Pancreas (tissue), 10 donors: Measurements from ENCODE around the gene PALM2AKAP2. TPM values are rescaled to one million over a fixed set of nuclear protein-coding genes. Genes with fewer than 3 reads are reported as not detected.

Experiments used
- ATAC-seq, 4 donors: fragments of 200-7000 bp; cut with Tn5 transposase; one replicate each; pipeline versions ENCODE4 v1.8.0 to v1.9.1; 2020; ENCODE audit warnings: mild to moderate bottlenecking in 4 of 4, moderate library complexity in 4 of 4
- DNase-seq, 6 donors: peaks; one replicate each; pipeline ENCODE4 v3.0.0-alpha.2; 2020
- FAIRE-seq: peaks from 2 replicates; lab custom pipeline; 2012; peaks lifted over from hg19 to GRCh38; lab: Jason Lieb, UNC
- H3K27ac ChIP-seq, 4 donors: fragments of 200-600 bp; sonication (generic); 1 replicate in 3 of 4; 2 replicates in 1 of 4; pipeline versions ENCODE4 v1.5.0 to v1.8.0; 2020
- H3K27me3 ChIP-seq, 4 donors: fragments of 200-600 bp; one replicate each; pipeline ENCODE4 v1.8.0; 2021
- H3K36me3 ChIP-seq, 3 donors: fragments of 200-600 bp; sonication (generic) in 1 of 3; one replicate each; pipeline versions ENCODE4 v1.5.0 to v1.8.0; 2020 to 2021
- H3K4me1 ChIP-seq, 3 donors: fragments of 200-600 bp; one replicate each; pipeline ENCODE4 v1.8.0; 2021
- H3K4me3 ChIP-seq, 4 donors: fragments of 200-600 bp; sonication (generic) in 2 of 4; one replicate each; pipeline versions ENCODE4 v1.5.0 to v1.8.0; 2020 to 2021
- H3K9me3 ChIP-seq, 4 donors: fragments of 200-600 bp; one replicate each; pipeline ENCODE4 v1.8.0; 2021
- WGBS, 2 donors: extraction: QIAGEN DNeasy Blood & Tissue Kit; methylation state at CpG; one replicate each; pipeline ENCODE4 v1.1.7; 2013; 5-methylcytosine and 5-hydroxymethylcytosine counted together
- intact Hi-C, 3 donors: fragments of 100-400 bp; cut with DNase I; formaldehyde crosslinking; loops; one replicate each; pipeline versions ENCODE4 v1.11.1 to v1.14.2; 2022
- polyA plus RNA-seq, 2 donors: library from polyadenylated mRNA; stranded (reverse); fragments of 200-250 nt; gene quantifications; one replicate each; pipeline ENCODE4 v1.2.3, GENCODE V29; 2013
- total RNA-seq, 6 donors: library from RNA; stranded (reverse); fragmentation: NEBNext Ultra II Directional in 4 of 6; extraction: Animal tissue kit (Norgen Biotek cat#: 25700) in 4 of 6; gene quantifications; one replicate each; pipeline versions ENCODE4 v1.2.1 to v1.2.4, GENCODE V29; 2021 to 2023
- TF ChIP-seq, protein P1 (sequence below), 4 donors: fragments of 200-600 bp; sonication (generic) in 3 of 4; IDR thresholded peaks; one replicate each; pipeline versions ENCODE4 v1.5.0 to v1.8.0; 2021; ENCODE audit warnings: antibody characterized with exemption in 4 of 4
- donor health status: healthy with polysubstance abuse.
- donor health status: DM: no; HTN: no; CAD: no; lungs with moderate emphysema.
- donor health status: DM: no; HTN: no; CAD: no.
- donor health status: control.
- donor health status: control.
- donor health status: Bipolar disorder and iron deficiency.
- donor health status: DM: yes; HTN: yes; CAD: no.
- donor health status: DM: no; HTN: no; CAD: no.
- donor health status: DM: no; HTN: no; CAD: no.
- donor health status: DM: yes; HTN: yes; CAD: no.

Gene PALM2AKAP2
- total RNA-seq, result 1 to 10 TPM in 3 of 6 donors, under 1 TPM in 2, not detected in 1; 0.83 to 5.5 (median 2.3) TPM
- polyA plus RNA-seq, result under 1 TPM; 0.35 to 0.46 TPM

DNA sequence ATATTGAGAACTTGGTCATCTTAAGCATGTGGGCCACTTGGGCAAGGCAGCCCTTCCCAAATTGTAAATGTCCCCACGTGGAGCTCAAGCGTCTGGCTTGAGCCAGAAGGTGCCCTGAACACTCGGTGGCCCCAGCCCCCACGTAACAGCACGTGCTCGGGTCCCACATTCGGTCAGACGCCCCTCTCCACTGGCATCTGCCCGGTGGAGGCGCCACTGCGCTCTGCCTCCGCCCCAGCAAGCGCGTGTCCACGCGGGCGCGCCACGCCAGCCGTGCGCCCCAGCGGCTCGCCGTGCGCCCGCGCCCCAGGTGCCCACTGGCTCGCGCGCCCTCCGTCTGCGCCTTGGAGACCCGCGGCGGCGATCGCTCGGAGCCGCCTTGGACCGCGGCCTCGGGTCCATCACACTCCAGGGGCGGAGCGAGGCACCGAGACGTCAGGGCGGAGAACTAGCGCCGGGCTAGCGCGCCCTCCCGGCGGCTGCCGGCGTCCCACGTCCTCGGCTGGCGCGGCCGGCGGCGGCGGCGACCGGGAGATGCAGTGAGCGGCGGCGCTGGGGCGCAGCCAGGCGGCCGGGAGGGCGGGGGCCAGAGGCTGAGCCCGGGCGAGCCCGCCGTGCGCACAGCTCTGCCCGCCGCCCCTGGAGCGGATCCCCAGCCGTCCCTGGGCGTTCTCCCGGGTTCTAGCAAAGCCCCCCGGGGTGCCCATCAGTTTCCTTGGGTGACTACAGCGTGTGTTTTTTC, at the start of gene PALM2AKAP2:
PALM2AKAP2 (plus strand) TSS at position 488 of the 742 bp plus-strand sequence. CDS start 291 bp downstream, outside the sequence.
- Histone ChIP-seq H3K27me3 (peaks cover 0 to 3% (median 0%) of the 10 kb centered on the region in 4 donors), H3K4me3 (peak within 1 kb of the TSS; percentile 11 to 41 (median 26)), H3K4me1 (no peaks in the 10 kb centered on the region), H3K27ac (no peak within 1 kb of the TSS), H3K9me3 (no peaks in the 10 kb centered on the region), H3K36me3 (no peaks in the 10 kb centered on the region)
- ATAC-seq (peak; percentile 40 to 93 (median 88)), DNase-seq (peak; percentile 7 to 77 (median 38)), FAIRE-seq (no peak)
- intact Hi-C loops, result no loop called here
- TF ChIP-seq, protein P1, sequence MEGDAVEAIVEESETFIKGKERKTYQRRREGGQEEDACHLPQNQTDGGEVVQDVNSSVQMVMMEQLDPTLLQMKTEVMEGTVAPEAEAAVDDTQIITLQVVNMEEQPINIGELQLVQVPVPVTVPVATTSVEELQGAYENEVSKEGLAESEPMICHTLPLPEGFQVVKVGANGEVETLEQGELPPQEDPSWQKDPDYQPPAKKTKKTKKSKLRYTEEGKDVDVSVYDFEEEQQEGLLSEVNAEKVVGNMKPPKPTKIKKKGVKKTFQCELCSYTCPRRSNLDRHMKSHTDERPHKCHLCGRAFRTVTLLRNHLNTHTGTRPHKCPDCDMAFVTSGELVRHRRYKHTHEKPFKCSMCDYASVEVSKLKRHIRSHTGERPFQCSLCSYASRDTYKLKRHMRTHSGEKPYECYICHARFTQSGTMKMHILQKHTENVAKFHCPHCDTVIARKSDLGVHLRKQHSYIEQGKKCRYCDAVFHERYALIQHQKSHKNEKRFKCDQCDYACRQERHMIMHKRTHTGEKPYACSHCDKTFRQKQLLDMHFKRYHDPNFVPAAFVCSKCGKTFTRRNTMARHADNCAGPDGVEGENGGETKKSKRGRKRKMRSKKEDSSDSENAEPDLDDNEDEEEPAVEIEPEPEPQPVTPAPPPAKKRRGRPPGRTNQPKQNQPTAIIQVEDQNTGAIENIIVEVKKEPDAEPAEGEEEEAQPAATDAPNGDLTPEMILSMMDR (IDR thresholded peaks at IDR 0.05), result no peak
- 1% methylated on average over 54 to 85 of the region's 85 CpGs for WGBS, 2 donors

DNA sequence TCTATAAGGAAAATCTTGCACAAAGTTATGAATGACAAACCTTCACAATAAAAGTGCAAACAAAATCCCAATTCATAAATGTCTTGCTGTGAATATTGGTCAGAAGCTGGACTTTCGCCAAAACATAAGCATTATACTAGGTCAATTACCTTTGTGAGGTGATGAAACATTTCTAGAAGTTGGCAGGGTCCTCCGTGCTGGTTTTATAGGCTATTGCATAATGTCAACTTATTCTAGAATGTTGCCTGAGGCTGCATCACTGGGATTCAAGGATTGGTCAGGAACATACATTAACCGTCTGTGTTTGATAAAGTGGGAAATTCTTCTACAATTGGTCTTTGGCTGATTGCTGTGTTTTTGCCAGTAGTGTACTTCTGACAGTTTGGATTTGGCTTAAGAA, 49.8 kb upstream of the PALM2AKAP2 start:
- no peak for ATAC-seq
- no peaks in the 10 kb centered on the region for H3K36me3 ChIP-seq
- TF ChIP-seq, protein P1 (IDR thresholded peaks at IDR 0.05), result no peak
- intact Hi-C loops, result no loop called here
- H3K9me3 ChIP-seq, result no peaks in the 10 kb centered on the region
- H3K27ac ChIP-seq, result no peak overlapping the region
- no peak for FAIRE-seq
- no peaks in the 10 kb centered on the region for H3K4me1 ChIP-seq
- WGBS, 2 donors, result 47% methylated on average over 3 of the region's 3 CpGs
- no peak for DNase-seq
- no peaks in the 10 kb centered on the region for H3K27me3 ChIP-seq
- no peak overlapping the region for H3K4me3 ChIP-seq

DNA sequence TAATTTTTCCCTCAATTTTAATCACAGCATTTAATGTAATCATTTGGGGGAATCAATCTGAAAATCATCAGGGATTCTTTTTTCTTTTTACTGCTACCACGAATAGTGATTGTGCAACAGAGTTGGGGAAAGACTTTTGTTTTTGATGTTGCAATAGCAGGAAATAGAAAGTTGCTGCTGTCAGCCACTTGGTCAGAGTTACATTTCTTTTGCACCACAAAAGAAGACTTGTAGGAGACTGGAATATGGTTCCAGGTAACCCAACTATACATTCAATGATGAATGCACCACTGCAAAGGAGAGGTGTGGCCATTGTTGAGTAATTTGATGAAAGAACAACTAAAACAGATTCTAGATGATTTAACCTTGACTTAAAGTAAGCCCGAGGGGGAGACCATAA, 46.3 kb upstream of the PALM2AKAP2 start:
- 37 to 53% methylated on average over 2 of the region's 2 CpGs for WGBS, 2 donors
- FAIRE-seq, result no peak

DNA sequence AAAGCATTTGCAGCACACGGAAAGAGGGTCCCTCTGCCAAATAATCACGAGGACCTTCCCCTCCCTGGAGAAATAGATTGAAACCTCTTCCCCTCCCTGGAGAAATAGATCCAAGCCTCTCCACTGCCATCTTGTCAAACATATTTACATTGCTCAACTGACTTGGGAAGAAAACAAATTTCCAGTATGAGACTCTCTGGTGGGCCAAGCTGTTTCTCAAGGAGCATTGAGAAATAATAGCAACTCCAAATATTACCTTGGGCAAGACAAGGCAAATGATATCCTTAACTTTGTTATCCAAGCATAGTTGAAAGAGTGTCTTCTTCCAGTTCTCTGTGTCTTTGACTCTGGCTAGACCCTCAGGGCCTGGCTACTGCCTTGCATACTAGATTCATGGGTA, 45.2 kb upstream of the PALM2AKAP2 start:
- no peak for ATAC-seq
- Histone ChIP-seq H3K4me3 (no peak overlapping the region), H3K36me3 (no peaks in the 10 kb centered on the region), H3K9me3 (no peaks in the 10 kb centered on the region), H3K27ac (no peak overlapping the region), H3K27me3 (no peaks in the 10 kb centered on the region), H3K4me1 (no peaks in the 10 kb centered on the region)
- intact Hi-C loops, result no loop called here
- no peak for DNase-seq
- FAIRE-seq, result no peak
- WGBS, 2 donors, result 70 to 77% methylated on average over 2 of the region's 2 CpGs
- TF ChIP-seq, protein P1 (IDR thresholded peaks at IDR 0.05), result no peak

More for the DNA sequence above, 46.3 kb upstream of the PALM2AKAP2 start:
- DNase-seq, result no peak
- intact Hi-C loops, result no loop called here
- H3K9me3 ChIP-seq, result no peaks in the 10 kb centered on the region
- peak in 2 of 4 donors; percentile 37 to 51 for ATAC-seq
- no peaks in the 10 kb centered on the region for H3K36me3 ChIP-seq
- H3K4me1 ChIP-seq, result no peaks in the 10 kb centered on the region
- H3K27ac ChIP-seq, result no peak overlapping the region
- TF ChIP-seq, protein P1 (IDR thresholded peaks at IDR 0.05), result no peak
- no peaks in the 10 kb centered on the region for H3K27me3 ChIP-seq
- no peak overlapping the region for H3K4me3 ChIP-seq

DNA sequence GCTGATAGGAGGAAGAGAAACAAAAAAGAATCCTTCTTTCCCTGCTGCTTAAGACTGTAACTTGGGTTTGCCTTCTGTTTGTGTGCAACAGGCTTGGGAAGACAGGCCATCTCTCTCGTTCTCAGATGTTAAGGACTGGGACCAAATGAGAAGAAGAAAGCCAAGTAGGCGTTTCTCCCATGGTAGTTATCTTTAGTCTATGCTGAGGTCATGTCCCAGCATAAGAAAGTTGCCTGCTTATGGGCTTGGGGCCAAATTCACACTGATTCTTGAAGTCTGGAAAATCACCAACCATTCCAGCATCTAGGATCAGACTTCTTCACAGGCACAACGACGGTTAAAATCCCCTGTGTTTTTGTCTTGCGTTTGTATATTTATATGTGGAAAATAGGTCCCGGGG, 44.2 kb upstream of the PALM2AKAP2 start:
- intact Hi-C loops, result no loop called here

More for the DNA sequence above, 44.2 kb upstream of the PALM2AKAP2 start:
- Histone ChIP-seq H3K4me1 (no peaks in the 10 kb centered on the region), H3K4me3 (no peak overlapping the region), H3K27me3 (no peaks in the 10 kb centered on the region), H3K27ac (no peak overlapping the region), H3K36me3 (no peaks in the 10 kb centered on the region), H3K9me3 (no peaks in the 10 kb centered on the region)
- no peak for FAIRE-seq
- no peak for DNase-seq
- 73 to 83% methylated on average over 6 of the region's 6 CpGs for WGBS, 2 donors
- ATAC-seq, result no peak
- TF ChIP-seq, protein P1 (IDR thresholded peaks at IDR 0.05), result no peak
